Caco-2 (cell line): ENCODE results near the gene PRPSAP1. TPM values are rescaled to one million over a fixed set of nuclear protein-coding genes. Genes with fewer than 3 reads are reported as not detected.

Source experiments
- BruUV-seq: library from RNA; stranded (reverse); fragments of 400-500 nt; replicated peaks from 2 replicates; lab custom pipeline; 2021; lab: Mats Ljungman, UMichigan
- CTCF ChIA-PET: fragments of 300-600 bp; sonication (Branson Sonifier 250); formaldehyde crosslinking; loops from one replicate; lab custom pipeline; 2022; ENCODE audit warnings: antibody characterized with exemption; lab: Charles Lee
- POLR2A ChIA-PET: fragments of 300-600 bp; sonication (Branson Sonifier 250); formaldehyde crosslinking; loops from one replicate; lab custom pipeline; 2022; ENCODE audit warnings: antibody characterized with exemption; lab: Charles Lee
- DNase-seq, 2 experiments: peaks; one replicate each; pipeline versions ENCODE4 v3.0.0 to v3.0.0-alpha.2; 2020 to 2022
- H3K27me3 ChIP-seq: replicated peaks from 2 replicates; pipeline ENCODE4 v1.6.0; 2011; ENCODE audit warnings: low read length; ENCODE audit not compliant: control insufficient read depth, insufficient read depth
- H3K36me3 ChIP-seq: 2 replicates; pipeline ENCODE4 v1.5.1; 2011; ENCODE audit warnings: low read length; ENCODE audit not compliant: control insufficient read depth, insufficient read depth
- H3K4me1 ChIP-seq: fragments of 250-450 bp; sonication (Bioruptor Pico); 2 replicates; pipeline ENCODE4 v1.5.1; 2020; ENCODE audit warnings: mild to moderate bottlenecking
- H3K4me3 ChIP-seq: 2 replicates; pipeline ENCODE4 v1.5.1; 2011; ENCODE audit warnings: low read depth, mild to moderate bottlenecking, control low read depth, low read length
- H3K9me3 ChIP-seq: fragments of 250-450 bp; sonication (Bioruptor Pico); 2 replicates; pipeline ENCODE4 v1.5.1; 2020; ENCODE audit warnings: mild to moderate bottlenecking, moderate library complexity
- H3K27ac Mint-ChIP-seq: one replicate; pipeline ENCODE4 v1.8.0; 2022; ENCODE audit warnings: mixed read lengths; ENCODE audit not compliant: unreplicated experiment
- H3K27me3 Mint-ChIP-seq: one replicate; pipeline ENCODE4 v1.8.0; 2022; ENCODE audit warnings: mixed read lengths; ENCODE audit not compliant: insufficient read depth, unreplicated experiment
- H3K36me3 Mint-ChIP-seq: one replicate; pipeline ENCODE4 v1.8.0; 2022; ENCODE audit warnings: mild to moderate bottlenecking, mixed read lengths; ENCODE audit not compliant: insufficient read depth, unreplicated experiment
- H3K4me1 Mint-ChIP-seq: one replicate; pipeline ENCODE4 v1.8.0; 2022; ENCODE audit warnings: low read depth, mixed read lengths; ENCODE audit not compliant: unreplicated experiment
- H3K4me3 Mint-ChIP-seq: one replicate; pipeline ENCODE4 v1.8.0; 2022; ENCODE audit warnings: mild to moderate bottlenecking, moderate library complexity, mixed read lengths; ENCODE audit not compliant: unreplicated experiment
- H3K9me3 Mint-ChIP-seq: one replicate; pipeline ENCODE4 v1.8.0; 2022; ENCODE audit warnings: mixed read lengths; ENCODE audit not compliant: unreplicated experiment
- CTCF ChIP-seq, 2 experiments: fragments of 200-600 bp in 1 of 2; IDR thresholded peaks; 1 replicate in 1 of 2; 2 replicates in 1 of 2; pipeline versions ENCODE4 v1.5.1 to v1.8.0; 2011 to 2022; ENCODE audit warnings: antibody characterized with exemption in 1 of 2, control low read depth in 1 of 2, inconsistent platforms in 1 of 2, low read depth in 1 of 2, low read length in 1 of 2, mild to moderate bottlenecking in 1 of 2, moderate library complexity in 1 of 2; ENCODE audit not compliant: insufficient read depth in 1 of 2, severe bottlenecking in 1 of 2, unreplicated experiment in 1 of 2
- intact Hi-C: fragments of 100-400 bp; cut with micrococcal nuclease; formaldehyde crosslinking; loops from one replicate; pipeline ENCODE4 v1.10.0; 2022; ENCODE audit not compliant: unreplicated experiment
- total RNA-seq: library from RNA; stranded (reverse); gene quantifications from 2 replicates; pipeline ENCODE4 v1.2.3, GENCODE V29; 2022

The PRPSAP1 gene
- total RNA-seq, 1 experiment from 2014 or later, result 87.6 TPM

DNA sequence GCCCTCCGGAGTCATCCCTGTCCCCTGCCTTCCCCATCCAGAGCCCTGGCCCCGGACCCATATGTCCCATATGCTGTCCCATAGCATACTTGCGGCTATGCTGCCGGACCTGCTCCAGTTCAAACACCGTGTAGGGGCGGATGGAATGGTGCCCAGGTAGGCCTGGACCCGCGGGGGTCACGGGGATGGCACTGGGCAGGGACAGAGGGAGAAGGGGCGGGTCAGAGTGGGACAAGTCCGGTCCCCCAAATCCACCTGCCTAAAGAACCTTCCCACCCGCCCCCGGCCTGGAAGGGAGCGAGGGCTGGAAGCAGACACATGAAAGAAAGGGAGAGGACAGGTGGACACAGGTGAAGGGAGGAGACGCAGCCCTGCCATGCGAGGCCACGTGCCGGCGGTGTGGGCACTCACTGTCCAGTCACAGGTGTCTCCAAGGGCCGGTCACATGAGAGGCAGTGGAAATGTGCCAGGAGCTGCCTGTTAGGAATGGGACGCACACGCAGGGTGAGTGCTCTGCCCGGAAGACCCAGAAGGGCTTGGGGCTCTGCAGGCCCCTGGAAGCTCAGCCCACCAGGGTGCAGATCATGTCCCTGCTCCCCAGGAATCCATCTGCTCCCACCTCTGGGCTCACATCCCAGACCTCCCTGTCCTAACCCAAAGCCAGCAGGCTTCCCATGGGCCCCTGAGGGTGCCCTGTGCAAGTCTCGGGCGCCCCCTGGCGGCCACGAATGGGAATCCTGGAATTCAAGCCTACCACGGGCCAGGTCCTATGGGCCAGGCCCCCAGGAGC is 74.6 kb downstream of the PRPSAP1 start:
- no peaks in the 10 kb centered on the region for H3K36me3 ChIP-seq

GRCh38 chr17:76278268-76278908 is 75.3 kb downstream of the PRPSAP1 start:
- ChIA-PET CTCF (interaction anchor here (0.5 to 2.1 kb wide), 4 partner anchors 10 to 264 kb away, joined by 4 to 27 read pairs (median 10); no protein-coding TSS in a partner anchor), POLR2A (interaction anchor here (0.6 kb wide), 1 partner anchor 271 kb away, joined by 3 read pairs; no protein-coding TSS in a partner anchor)
- no peak for DNase-seq
- H3K27me3 Mint-ChIP-seq, result no peaks in the 10 kb centered on the region
- no peaks in the 10 kb centered on the region for H3K27me3 ChIP-seq
- H3K9me3 Mint-ChIP-seq, result no peaks in the 10 kb centered on the region
- H3K36me3 Mint-ChIP-seq, result peaks cover 10% of the 10 kb centered on the region
- no peak overlapping the region for H3K4me3 ChIP-seq
- H3K4me3 Mint-ChIP-seq, result no peak overlapping the region
- H3K36me3 ChIP-seq, result no peaks in the 10 kb centered on the region
- H3K4me1 ChIP-seq, result peaks cover 16% of the 10 kb centered on the region
- no peak for TF ChIP-seq CTCF (IDR thresholded peaks at IDR 0.05; ENCODE audit: insufficient read depth in 1 of 2, low read depth in 1 of 2, low read length in 1 of 2, severe bottlenecking in 1 of 2, unreplicated experiment in 1 of 2)
- H3K4me1 Mint-ChIP-seq, result peaks cover 5% of the 10 kb centered on the region
- no peaks in the 10 kb centered on the region for H3K9me3 ChIP-seq
- intact Hi-C loops, result loop anchor here (2.0 to 5.0 kb wide), 3 partner anchors 30 to 266 kb away; no protein-coding TSS in a partner anchor
- BruUV-seq, result no TSS peak
- no peak overlapping the region for H3K27ac Mint-ChIP-seq

More for the DNA sequence above, 74.6 kb downstream of the PRPSAP1 start:
- CTCF ChIA-PET, result interaction anchor here (0.5 to 2.7 kb wide), 45 partner anchors 9 to 1679 kb away, joined by 3 to 27 read pairs (median 5); partner anchors contain the start of genes FOXJ1, PRPSAP1, RNF157 and UBALD2
- POLR2A ChIA-PET, result interaction anchor here (0.6 kb wide), 2 partner anchors 9 to 272 kb away, joined by 3 read pairs; no protein-coding TSS in a partner anchor
- peak; percentile 87 to 94 for DNase-seq
- Mint-ChIP-seq H3K4me1 (peaks cover 5% of the 10 kb centered on the region), H3K27ac (no peak overlapping the region), H3K4me3 (no peak overlapping the region), H3K36me3 (peaks cover 2% of the 10 kb centered on the region), H3K9me3 (no peaks in the 10 kb centered on the region), H3K27me3 (no peaks in the 10 kb centered on the region)
- no peaks in the 10 kb centered on the region for H3K9me3 ChIP-seq
- no TSS peak for BruUV-seq
- H3K4me3 ChIP-seq, result no peak overlapping the region
- intact Hi-C loops, result loop anchor here (2.0 to 5.0 kb wide), 3 partner anchors 30 to 267 kb away; no protein-coding TSS in a partner anchor
- no peaks in the 10 kb centered on the region for H3K27me3 ChIP-seq
- peaks cover 16% of the 10 kb centered on the region for H3K4me1 ChIP-seq
- peak; percentile 98 for TF ChIP-seq CTCF (IDR thresholded peaks at IDR 0.05; ENCODE audit: insufficient read depth in 1 of 2, low read depth in 1 of 2, low read length in 1 of 2, severe bottlenecking in 1 of 2, unreplicated experiment in 1 of 2)
